GM23248 (cell line): ENCODE results near the gene LEF1.

Experiments
- EZH2 ChIP-seq: fragments of 200-600 bp; sonication (generic); IDR thresholded peaks from 2 replicates; pipeline ENCODE4 v1.6.1; 2018; ENCODE audit warnings: antibody characterized with exemption, mild to moderate bottlenecking; ENCODE audit not compliant: insufficient read depth, poor library complexity, severe bottlenecking
- EZH2phosphoT487 ChIP-seq: fragments of 200-600 bp; sonication (generic); IDR thresholded peaks from 2 replicates; pipeline ENCODE4 v1.6.1; 2018; ENCODE audit warnings: antibody characterized with exemption, moderate library complexity, mild to moderate bottlenecking, low read depth; ENCODE audit not compliant: insufficient read depth

DNA sequence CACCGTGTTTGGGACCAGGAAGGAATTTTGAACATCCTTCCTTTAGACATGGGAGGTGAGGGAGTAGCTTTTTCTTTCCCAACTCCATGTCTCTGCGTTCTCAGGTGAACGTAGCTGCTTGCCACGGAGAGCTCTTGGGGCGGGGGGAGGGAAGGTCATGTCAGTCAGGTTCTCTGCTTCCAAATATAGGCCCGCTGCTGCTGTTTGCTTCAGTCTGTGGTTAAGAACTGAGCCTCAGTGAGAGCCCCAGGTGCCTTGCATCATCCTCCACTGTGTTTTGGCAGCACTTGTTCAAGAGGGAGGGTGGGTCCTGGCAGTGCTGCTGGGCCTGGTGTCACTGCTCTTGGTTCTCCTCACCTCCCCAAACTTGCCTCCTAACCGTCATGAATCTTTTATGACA, 132.5 kb downstream of the LEF1 start:
- TF ChIP-seq EZH2: no peak
- TF ChIP-seq EZH2phosphoT487: no peak
